Measurements from ENCODE around the gene GCLM.

- no peak for TF ChIP-seq CTCF (IDR thresholded peaks at IDR 0.05)
- no peak for TF ChIP-seq POLR2AphosphoS5 (IDR thresholded peaks at IDR 0.05)
- TF ChIP-seq EP300 (IDR thresholded peaks at IDR 0.05), result no peak
- TF ChIP-seq POLR2A (IDR thresholded peaks at IDR 0.05), result no peak
Observed at GRCh38 chr1:93900723-93901504, 8.3 kb downstream of the GCLM start.

Measured in stomach (tissue), 4 donors.